Right atrium auricular region (tissue), 2 donors: ENCODE data around the gene HSPG2. TPM values are rescaled to one million over a fixed set of nuclear protein-coding genes. Genes with fewer than 3 reads are reported as not detected.
"Not testable (repeated sequence)": the region's sequence is repeated elsewhere in the genome, so short reads cannot be mapped to it uniquely, and the experiment has no call there.

Experiments used
- DNase-seq: peaks from one replicate; pipeline ENCODE4 v3.0.0-alpha.2; 2019; ENCODE audit warnings: low spot score
- H3K27ac ChIP-seq, 2 donors: fragments of 200-600 bp; sonication (generic); 1 replicate in 1 of 2; 2 replicates in 1 of 2; pipeline ENCODE4 v1.5.1; 2016 to 2019
- H3K27me3 ChIP-seq, 2 donors: fragments of 200-600 bp; sonication (generic); one replicate each; pipeline versions ENCODE4 v1.5.1 to v1.6.0; 2017 to 2019
- H3K36me3 ChIP-seq: fragments of 200-600 bp; sonication (generic); one replicate; pipeline ENCODE4 v1.5.1; 2016
- H3K4me1 ChIP-seq, 2 donors: fragments of 200-600 bp; sonication (generic); one replicate each; pipeline versions ENCODE4 v1.5.1 to v1.6.0; 2017 to 2019
- H3K4me3 ChIP-seq, 2 donors: fragments of 200-600 bp; sonication (generic); 1 replicate in 1 of 2; 2 replicates in 1 of 2; pipeline ENCODE4 v1.5.1; 2017 to 2019; ENCODE audit warnings: mild to moderate bottlenecking in 1 of 2, moderate library complexity in 1 of 2
- H3K9me3 ChIP-seq, 2 donors: fragments of 200-600 bp; sonication (generic); one replicate each; pipeline ENCODE4 v1.5.1; 2019
- total RNA-seq, 2 donors: library from RNA; depleted of rRNA; stranded (reverse); fragments of >200 nt; gene quantifications; one replicate each; pipeline ENCODE4 v1.1.0, GENCODE V29; 2016
- TF ChIP-seq, protein P1 (sequence below), 2 donors: fragments of 200-600 bp; sonication (generic); IDR thresholded peaks; one replicate each; pipeline ENCODE4 v1.5.1; 2019; ENCODE audit warnings: antibody characterized with exemption in 2 of 2

Gene HSPG2
- total RNA-seq, 2 donors from 2014 or later: 424 to 557 TPM

DNA sequence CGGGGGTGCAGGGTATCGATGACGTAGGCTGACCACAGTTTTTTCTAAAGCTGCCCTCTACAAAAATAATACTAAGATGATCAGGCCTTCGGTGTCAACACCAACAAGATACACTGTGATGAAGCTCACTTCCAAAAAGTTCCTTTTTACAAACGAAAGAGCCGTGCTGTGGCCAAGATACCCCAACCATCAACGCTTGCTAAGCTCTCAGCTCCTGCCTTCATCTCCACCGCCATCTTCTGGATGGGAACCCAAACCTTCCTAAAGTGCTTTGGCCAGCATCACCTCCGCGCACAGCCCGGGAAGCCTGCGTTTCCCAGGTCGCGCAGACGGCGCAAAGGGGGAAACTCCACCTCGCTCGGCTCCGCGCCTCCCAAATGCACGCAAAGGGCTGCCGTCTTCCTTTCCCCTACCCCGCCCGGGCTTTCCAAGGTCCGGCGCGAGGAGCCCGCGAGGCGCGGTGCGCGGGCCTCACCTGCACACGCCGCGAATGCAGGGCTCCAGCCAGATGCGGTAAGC, 154.7 kb downstream of the HSPG2 start:
- no peak for DNase-seq
- Histone ChIP-seq H3K4me1 (peaks cover 0 to 23% of the 10 kb centered on the region in 2 donors), H3K9me3 (no peaks in the 10 kb centered on the region), H3K27ac (peak overlapping the region; percentile 99 to 100), H3K36me3 (no peaks in the 10 kb centered on the region), H3K4me3 (peak overlapping the region; percentile 77 to 91), H3K27me3 (no peaks in the 10 kb centered on the region)
- TF ChIP-seq, protein P1, sequence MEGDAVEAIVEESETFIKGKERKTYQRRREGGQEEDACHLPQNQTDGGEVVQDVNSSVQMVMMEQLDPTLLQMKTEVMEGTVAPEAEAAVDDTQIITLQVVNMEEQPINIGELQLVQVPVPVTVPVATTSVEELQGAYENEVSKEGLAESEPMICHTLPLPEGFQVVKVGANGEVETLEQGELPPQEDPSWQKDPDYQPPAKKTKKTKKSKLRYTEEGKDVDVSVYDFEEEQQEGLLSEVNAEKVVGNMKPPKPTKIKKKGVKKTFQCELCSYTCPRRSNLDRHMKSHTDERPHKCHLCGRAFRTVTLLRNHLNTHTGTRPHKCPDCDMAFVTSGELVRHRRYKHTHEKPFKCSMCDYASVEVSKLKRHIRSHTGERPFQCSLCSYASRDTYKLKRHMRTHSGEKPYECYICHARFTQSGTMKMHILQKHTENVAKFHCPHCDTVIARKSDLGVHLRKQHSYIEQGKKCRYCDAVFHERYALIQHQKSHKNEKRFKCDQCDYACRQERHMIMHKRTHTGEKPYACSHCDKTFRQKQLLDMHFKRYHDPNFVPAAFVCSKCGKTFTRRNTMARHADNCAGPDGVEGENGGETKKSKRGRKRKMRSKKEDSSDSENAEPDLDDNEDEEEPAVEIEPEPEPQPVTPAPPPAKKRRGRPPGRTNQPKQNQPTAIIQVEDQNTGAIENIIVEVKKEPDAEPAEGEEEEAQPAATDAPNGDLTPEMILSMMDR (IDR thresholded peaks at IDR 0.05): peak in 1 of 2 donors; percentile 48

- H3K9me3 ChIP-seq: no peaks in the 10 kb centered on the region
- no peak for DNase-seq
Observed at GRCh38 chr1:21781815-21782348, 155.2 kb downstream of the HSPG2 start.

DNA sequence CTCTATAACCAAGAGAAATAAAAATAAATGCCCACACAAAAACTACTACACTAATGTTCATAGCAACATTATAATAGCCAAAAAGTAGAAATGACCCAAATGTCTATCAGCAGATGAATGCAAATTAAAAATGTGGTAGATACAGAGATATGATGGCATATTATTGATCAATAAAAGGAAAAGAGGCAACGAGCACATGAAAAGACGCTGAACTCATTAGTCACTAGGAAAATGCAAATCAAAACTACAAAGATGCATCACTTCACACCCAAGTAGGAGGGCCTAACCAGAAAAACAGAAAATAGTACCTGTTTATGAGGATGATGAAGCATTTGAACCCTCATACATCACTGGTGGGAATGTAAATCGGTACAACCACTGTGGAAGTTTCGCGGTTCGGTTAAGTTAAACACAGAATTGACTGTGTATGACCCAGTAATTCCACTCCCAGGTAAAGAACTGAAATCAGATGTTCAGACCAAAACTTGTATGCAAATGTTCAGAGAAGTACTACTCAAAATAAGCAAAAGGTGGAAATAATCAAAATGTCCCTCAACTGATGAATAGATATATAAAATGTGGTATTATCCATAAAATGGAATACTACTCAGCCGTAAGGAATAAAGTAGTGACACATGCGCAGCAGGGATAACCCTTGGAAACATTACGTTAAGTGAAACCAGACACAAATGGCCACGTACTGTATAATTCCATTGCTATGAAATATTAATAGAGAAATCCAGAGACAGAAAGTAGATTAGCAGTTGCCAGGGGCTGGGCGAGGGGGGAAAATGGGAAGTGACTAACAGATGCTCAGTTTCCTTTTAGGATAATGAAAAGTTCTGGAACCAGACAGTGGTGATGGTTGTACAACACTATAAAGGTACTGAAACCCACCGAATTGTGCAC, 157.2 kb downstream of the HSPG2 start:
- H3K4me3 ChIP-seq: no peak overlapping the region
- H3K27ac ChIP-seq: no peak overlapping the region
- peaks cover 0 to 35% of the 10 kb centered on the region in 2 donors for H3K4me1 ChIP-seq
- H3K27me3 ChIP-seq: no peaks in the 10 kb centered on the region
- H3K36me3 ChIP-seq: no peaks in the 10 kb centered on the region
- no peaks in the 10 kb centered on the region for H3K9me3 ChIP-seq
- TF ChIP-seq, protein P1 (IDR thresholded peaks at IDR 0.05): no peak
- no peak for DNase-seq

More at GRCh38 chr1:21781815-21782348, 155.2 kb downstream of the HSPG2 start:
- Histone ChIP-seq H3K27ac (peak overlapping the region; percentile 99 to 100), H3K4me1 (peaks cover 0 to 23% of the 10 kb centered on the region in 2 donors), H3K27me3 (no peaks in the 10 kb centered on the region), H3K36me3 (no peaks in the 10 kb centered on the region), H3K4me3 (peak overlapping the region; percentile 77 to 91)
- TF ChIP-seq, protein P1 (IDR thresholded peaks at IDR 0.05): no peak

DNA sequence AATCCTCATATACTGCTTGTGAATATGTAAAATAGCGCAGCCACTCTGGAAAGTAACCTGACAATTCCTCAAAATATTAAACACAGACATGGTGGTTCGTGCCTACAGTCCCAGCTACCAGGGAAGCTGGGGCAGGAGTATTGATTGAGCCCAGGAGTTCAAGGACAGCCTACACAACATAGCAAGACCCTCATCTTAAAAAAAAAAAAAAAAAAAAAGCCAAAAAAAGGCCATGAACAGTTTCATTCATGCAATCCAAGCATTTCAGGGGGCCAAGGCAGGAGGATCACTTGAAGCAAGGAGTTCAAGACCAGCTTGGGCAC, 158.7 kb downstream of the HSPG2 start:
- no peak overlapping the region for H3K4me3 ChIP-seq
- H3K9me3 ChIP-seq: no peaks in the 10 kb centered on the region
- H3K36me3 ChIP-seq: no peaks in the 10 kb centered on the region
- DNase-seq: no peak
- TF ChIP-seq, protein P1 (IDR thresholded peaks at IDR 0.05): no peak
- H3K4me1 ChIP-seq: peaks cover 0 to 35% of the 10 kb centered on the region in 2 donors
- H3K27ac ChIP-seq: no peak overlapping the region
- no peaks in the 10 kb centered on the region for H3K27me3 ChIP-seq

GRCh38 chr1:21776925-21777324, 160.2 kb downstream of the HSPG2 start:
- H3K4me3 ChIP-seq, H3K27me3 ChIP-seq, DNase-seq, H3K9me3 ChIP-seq, H3K36me3 ChIP-seq, H3K27ac ChIP-seq: not testable (repeated sequence)
- peaks cover 0 to 34% of the 10 kb centered on the region in 2 donors for H3K4me1 ChIP-seq

GRCh38 chr1:21775985-21776562, 161.0 kb downstream of the HSPG2 start:
- TF ChIP-seq, protein P1 (IDR thresholded peaks at IDR 0.05): no peak
- H3K27me3 ChIP-seq: no peaks in the 10 kb centered on the region
- no peaks in the 10 kb centered on the region for H3K9me3 ChIP-seq
- H3K36me3 ChIP-seq: no peaks in the 10 kb centered on the region
- peaks cover 0 to 25% of the 10 kb centered on the region in 2 donors for H3K4me1 ChIP-seq
- no peak overlapping the region for H3K27ac ChIP-seq
- no peak overlapping the region for H3K4me3 ChIP-seq
- no peak for DNase-seq
